Measurements from ENCODE around the gene NFASC.

- TF ChIP-seq EZH2 (IDR thresholded peaks at IDR 0.05) (no peak), POLR2AphosphoS5 (IDR thresholded peaks at IDR 0.05; ENCODE audit: borderline replicate concordance, low read depth, low read length) (no peak), FOXP2 (optimal IDR thresholded peaks at IDR 0.05; ENCODE audit: control extremely low read depth, extremely low read length, insufficient read depth) (no peak)
These were observed 39.9 kb upstream of the NFASC start for GRCh38 chr1:204830747-204831146.
